NCI-H1417 treated with DMSO at 0.1 percent for 48 hours (cell line): ENCODE measurements around the gene VENTX.
"Not testable (repeated sequence)": the region's sequence is repeated elsewhere in the genome, so short reads cannot be mapped to it uniquely, and the experiment has no call there.

Experiments used
- DNase-seq: peaks from one replicate; lab custom pipeline; 2025; lab: John Stamatoyannopoulos, UW

VENTX gene

DNA sequence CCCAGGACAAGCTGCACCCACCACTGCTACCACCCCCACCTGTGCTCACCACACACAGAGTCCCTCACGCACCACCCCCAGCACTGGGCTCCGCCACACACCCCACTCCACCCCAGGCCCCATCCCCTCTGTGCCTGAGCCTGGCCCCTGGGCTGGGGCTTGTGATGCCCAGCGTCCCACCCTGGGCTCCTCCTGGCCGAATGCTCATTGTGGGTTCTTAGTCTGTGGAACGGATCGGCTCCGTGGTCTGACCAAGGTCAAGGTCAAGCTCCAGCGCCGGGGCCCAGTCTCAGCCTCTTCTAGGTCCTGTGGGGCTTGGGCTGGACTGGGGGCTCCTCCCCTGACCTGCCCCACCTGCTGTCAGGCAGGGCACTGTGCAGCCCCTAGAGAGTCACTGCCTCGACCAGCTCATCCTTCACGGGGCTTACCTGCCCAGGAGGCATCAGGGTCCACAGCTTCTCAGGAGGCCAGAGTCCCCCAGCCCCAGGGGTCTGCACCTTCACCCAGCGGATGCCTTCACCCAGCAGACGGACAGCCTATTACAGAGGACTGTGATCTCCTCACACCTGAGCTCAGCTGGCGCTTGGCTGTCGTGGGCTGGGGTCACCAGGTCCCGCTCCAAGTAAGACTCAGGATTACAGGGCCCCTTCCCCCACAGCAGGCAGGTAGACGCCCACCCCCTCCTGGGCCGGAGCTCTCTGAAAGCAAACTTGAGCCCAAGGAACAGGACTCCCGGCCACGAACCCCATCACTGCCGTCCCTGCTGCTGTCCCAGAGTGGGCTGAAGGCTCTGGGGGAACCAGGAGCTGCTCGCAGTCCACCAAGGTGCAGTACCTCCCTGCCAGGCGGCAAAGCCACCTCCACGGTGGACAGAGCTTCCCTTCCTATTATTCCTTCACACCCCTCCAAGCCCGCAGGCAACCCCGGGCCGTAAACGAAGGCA, 22.9 kb upstream of the VENTX start:
- no peak for DNase-seq

DNA sequence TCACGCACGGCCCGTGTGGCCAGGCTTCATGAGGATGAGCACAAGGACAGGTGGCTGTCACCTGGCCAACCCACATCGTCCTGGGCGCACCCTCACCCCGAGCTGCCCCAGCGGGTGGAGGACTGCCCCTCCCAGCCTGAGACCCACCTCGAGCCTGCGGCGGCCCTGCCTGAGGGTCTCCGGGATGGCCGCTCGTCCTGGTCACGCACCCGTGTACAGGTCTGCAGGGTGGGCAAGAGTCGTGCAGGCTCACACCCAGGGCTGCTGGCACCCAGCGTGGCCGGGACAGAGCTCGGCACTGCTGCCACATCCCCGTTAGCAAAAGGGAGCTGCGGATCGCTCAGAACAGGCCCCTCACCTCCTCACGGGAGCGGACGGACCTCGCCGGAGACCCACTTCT, 22.1 kb upstream of the VENTX start:
- no peak for DNase-seq

DNA sequence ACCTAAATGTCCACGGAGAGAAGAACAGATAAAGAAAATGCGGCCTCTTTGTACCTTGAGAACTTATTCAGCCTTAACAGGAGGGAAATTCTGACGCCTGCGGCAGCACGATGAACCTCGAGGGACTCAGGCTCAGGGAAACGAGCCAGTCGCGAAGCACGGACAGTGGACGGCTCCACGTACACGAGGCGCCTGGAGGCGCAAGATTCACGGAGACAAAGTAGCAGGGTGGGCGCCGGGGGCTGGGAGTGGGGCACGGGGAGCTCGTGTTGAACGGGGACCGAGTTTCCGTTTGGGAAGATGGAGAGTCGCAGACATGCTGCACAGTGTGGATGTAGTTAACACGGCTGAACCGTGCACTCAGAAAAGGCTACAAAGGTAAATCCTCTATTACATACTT, 20.9 kb upstream of the VENTX start:
- no peak for DNase-seq

DNA sequence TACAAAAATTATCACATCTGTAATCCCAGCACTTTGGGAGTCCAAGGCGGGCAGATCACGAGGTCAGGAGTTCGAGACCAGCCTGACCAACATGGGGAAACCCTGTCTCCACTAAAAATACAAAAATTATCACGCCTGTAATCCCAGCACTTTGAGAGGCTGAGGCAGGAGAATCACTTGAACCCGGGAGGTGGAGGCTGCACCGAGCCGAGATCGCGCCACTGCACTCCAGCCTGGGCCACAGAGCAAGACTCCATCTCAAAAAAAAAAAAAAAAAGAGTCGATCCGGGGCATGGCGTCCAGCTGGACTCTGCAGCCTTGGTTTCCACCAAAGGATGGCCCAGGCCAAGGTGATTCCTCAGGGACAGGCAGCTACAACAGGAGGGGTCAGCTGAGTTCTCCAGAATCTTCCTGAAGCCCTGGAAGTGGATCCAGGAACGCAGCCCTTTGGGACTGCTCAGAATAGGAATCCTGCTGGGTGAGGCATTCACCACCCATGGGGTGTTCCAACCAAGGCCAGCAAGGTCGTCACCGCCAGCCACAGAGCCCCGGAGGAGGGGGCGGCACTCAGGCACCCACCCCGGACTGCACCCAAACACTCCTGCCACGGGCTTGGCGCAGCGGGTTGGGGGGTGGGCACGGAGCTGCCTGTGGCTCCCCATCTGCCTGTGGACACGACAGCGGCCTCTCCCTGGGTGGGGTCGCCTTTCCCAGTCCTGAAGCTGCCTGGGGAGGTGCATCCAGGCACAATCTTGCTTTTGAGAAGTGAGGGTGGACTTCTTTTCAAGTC, 19.7 kb upstream of the VENTX start:
- no peak for DNase-seq

DNA sequence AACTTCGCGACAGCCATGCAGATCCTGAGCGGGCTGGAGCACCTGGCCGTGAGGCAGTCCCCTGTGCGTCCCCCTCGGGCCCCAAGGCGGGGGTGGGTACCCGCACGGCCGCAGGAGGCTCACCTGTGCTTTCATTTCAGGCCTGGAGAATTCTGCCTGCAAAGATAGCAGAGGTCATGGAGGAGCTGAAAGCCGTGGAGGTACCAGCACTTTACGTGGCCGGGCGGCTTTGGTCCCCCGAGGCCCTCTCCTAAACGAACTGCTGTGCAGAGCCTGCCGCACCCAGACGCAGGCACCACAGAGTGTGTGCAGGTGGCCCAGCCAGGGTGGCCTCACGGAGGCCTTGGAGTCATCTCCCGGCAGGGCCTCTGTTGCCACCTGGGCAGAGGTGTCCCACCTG, 18.8 kb upstream of the VENTX start:
- no peak for DNase-seq

DNA sequence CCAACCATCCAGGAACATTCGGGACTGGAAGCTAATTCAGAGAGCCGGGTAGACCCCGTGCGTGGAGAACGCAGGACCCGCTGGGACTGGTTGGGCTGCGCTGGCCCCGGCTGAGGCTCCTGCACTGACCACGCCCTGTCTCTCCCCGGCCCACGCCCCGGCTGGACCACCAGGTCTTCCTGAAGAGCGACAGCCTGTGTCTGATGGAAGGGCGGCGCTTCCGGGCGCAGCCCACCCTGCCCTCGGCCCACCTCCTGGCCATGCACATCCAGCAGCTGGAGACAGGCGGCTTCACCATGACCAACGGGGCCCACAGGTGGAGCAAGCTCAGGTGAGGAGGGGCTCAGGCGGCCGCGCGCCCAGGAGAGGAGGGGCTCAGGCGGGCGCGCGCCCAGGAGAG, 17.9 kb upstream of the VENTX start:
- no peak for DNase-seq

DNA sequence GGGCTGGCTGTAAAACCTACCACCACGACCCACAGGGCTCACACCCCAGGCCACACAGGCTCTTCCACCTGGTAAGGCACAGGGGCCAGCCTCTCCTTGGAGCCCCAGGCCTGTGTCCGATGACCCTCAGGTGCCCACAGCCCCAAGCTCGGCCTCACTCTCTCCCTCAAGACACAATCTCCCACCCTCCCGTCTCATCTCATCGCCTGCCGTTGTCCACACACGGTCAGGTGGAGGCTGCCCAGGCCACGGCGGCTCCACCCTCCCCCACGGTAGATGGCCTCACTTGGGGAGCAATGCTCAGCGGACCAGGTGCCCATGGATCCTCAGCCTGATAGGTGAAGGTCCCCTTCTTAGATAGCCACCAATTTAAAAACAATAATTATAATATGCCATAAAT, 16.3 kb upstream of the VENTX start:
- no peak for DNase-seq

DNA sequence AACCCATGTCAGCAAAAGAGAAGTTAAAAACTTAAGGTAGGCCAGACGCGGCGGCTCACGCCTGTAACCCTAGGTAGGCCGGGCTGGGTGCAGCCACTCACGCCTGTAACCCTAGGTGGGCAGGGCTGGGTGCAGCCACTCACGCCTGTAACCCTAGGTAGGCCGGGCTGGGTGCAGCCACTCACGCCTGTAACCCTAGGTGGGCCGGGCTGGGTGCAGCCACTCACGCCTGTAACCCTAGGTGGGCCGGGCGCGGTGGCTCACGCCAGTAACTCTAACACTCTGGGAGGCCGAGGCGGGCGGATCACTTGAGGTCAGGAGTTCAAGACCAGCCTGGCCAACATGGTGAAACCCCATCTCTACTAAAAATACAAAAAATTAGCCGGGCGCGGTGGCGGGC, 15.9 kb upstream of the VENTX start:
- DNase-seq, result not testable (repeated sequence)

DNA sequence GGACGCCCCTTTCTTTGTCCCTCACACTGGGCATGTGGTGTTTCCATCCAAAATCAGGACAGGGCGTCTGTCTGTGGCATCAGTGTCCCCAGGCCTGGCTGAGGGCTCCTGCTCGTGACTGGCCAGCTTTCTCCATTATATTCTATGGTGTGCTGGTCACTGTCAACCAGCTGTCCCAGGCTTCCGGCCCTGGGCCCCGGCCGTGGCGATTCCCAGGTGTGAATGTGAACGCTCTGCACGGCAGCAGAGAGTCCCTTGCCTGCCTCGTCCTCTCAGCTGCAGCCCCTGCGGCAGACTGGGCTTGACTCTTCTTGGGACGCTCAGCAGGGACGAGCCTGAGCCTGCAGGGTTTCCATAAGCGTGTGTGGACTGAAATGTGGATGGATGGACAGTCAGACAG, 13.6 kb upstream of the VENTX start:
- DNase-seq, result no peak

DNA sequence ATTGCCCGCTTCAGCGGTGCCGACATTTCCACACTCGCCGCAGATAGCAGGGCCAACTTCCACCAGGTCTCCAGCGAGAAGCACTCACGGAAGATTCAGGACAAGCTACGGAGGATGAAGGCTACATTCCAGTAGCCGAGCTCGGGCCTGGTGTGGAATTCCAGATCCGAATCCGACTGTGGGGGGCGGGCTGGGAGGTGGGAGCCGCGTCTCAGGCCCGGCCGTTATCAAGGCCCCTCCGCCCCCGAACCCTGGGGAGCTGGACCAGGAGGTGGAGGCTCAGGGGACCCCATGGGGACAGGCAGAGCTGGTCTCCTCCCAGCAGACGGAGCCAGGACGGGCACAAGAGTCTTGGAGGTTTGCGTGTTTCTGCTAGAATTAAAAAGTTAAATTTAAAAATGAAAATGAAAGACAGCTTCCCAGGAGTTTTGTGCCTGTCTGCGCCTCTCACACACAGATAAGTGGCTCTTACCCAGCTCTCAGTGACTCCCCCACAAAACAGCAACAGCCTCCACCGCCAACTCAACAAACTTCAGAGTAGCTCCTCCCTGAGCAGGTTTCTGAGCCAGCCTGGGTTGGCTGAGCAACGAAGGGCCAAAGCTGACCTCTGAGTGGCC, 12.8 kb upstream of the VENTX start:
- DNase-seq, result no peak

DNA sequence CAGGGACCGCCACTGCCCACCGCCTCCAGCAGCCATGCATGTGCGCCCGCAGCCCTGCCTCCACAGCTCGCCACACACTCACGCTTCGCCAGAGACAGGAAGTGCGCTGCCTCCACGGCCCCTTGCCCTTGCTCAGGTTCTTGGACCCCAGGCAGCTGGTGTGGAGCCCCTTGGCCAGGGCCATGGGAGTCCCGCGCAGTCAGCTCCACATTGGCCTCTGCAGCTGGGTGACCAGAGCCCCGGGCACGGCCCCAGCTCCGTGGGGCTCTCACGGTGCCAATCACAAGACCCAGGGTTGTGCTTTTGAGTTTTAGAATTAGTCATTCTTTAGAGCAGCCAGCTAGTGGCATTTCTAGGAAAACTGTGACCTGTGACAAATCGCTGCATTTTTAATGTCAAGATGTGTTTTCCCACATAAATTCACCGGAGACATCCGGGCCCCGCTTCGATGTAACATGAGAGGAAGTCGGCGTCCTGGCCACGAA, 11.9 kb upstream of the VENTX start:
- no peak for DNase-seq

DNA sequence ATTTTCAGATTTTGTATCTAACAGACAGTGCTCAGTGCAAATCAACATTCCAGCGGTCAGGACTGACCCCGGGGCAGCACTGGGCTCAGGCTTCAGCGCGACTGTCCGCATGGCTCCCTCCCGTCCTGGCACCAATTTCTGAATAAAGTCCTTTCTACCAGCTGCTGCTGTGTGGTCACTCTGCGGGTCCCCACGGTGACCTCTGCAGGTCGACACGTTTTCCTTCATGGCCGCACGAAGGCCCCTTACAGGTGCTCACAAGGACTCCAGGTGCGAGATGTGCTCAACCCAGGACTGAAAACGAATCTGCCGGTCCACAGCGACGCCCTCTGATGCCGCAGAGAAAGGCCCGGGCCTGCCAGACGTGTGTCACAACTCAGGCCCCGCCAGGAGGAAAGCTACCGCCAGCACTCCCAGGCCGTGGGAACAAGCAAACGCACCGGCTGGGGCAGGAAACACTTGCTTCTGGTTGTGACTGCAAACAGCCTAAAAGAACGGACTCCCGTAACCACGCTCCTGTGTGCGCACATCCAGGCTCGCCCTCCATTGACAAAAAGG, 11.3 kb upstream of the VENTX start:
- no peak for DNase-seq

DNA sequence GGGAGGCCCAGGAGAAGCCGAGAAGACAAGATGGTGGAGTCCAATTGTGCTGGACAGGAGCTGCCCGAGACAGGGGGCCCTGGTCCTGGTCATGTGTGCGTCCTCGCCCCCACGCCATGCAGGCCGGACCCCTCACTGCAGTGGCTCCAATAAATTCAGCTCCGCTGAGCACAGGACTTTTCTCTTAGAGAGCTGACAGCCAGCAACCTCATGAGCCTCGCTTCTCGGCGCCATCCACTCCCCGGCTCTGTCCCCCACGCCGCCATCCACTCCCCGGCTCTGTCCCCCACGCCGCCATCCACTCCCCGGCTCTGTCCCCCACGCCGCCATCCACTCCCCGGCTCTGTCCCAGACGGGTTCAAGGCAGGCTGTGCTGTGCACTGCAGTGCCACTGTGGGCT, 10.4 kb upstream of the VENTX start:
- DNase-seq, result no peak

DNA sequence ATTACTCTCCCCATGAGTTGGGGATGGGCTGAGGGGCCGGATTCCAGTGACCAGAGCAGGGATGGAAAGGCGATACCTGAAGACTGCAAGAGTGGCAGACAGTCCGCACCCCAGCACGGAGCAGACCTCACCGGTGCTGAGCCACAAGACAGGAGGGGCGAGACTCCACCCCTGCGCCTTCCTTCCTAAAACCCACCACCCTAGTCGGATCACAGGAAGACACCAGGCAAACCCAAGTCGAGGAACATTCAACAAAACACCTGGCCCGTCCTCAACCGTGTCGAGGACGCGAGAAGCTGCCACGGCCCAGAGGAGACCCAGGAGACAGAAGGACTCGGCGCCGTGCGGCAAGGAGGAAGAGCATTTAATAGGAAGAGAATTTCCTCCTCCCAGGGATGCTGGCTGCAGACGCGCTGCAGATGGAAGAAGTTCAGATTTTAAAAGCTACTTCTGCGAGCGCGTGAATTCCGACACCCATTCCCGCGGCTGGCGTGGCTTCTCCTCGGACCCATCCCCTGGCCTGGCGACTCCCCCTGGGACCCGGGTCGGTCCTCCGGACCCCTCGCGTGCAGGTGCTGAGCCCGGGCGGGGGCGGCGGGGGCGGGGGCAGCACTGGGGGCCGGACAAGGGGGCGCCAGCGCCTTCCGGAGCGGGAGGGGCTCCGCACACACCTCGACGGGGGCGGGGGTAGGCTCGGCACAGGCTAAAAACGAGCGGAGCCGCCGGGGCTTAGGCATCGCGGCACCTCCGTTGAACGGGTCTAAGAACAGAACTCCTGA, 8.2 kb upstream of the VENTX start:
- DNase-seq, result no peak

DNA sequence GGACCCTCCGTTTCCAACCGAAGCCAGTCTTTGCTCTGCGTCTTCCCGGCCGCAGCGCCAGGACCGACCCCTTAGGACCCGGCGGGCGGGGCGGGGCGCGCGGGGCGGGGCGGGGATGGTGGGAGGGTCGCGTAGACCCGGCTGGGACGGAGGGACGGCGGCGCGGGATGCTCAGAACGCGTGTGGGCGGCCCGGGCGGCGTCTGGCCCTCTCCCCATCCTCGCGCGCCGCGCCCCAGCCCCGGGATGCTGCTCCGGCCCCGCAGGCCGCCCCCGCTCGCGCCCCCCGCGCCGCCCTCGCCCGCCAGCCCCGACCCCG, 7.7 kb upstream of the VENTX start, which contains the start of gene UTF1:
Gene UTF1 (plus strand): TSS at position 174 of the 318 bp plus-strand sequence. CDS start 72 bp downstream, at position 246.
- no peak for DNase-seq

DNA sequence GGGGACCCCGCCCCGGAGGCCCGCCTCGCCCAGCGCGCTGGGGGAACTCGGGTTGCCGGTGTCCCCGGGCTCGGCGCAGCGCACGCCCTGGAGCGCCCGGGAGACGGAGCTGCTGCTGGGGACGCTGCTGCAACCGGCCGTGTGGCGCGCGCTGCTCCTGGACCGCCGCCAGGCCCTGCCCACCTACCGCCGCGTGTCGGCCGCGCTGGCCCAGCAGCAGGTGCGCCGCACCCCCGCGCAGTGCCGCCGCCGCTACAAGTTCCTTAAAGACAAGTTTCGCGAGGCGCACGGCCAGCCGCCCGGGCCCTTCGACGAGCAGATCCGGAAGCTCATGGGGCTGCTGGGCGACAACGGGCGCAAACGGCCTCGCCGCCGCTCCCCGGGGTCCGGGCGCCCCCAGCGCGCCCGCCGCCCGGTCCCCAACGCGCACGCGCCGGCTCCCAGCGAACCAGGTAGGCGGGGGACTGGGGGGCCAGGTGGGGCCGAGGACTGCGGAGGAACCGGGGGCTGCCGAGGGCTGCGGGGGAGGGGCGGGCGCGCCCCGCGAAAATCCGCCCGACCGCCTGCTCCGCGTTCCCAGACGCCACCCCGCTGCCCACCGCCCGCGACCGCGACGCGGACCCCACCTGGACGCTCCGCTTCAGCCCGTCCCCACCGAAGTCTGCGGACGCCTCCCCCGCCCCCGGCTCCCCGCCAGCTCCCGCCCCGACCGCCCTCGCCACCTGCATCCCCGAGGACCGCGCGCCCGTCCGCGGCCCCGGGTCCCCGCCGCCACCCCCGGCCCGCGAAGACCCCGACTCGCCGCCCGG, 7.1 kb upstream of the VENTX start:
- DNase-seq, result no peak

DNA sequence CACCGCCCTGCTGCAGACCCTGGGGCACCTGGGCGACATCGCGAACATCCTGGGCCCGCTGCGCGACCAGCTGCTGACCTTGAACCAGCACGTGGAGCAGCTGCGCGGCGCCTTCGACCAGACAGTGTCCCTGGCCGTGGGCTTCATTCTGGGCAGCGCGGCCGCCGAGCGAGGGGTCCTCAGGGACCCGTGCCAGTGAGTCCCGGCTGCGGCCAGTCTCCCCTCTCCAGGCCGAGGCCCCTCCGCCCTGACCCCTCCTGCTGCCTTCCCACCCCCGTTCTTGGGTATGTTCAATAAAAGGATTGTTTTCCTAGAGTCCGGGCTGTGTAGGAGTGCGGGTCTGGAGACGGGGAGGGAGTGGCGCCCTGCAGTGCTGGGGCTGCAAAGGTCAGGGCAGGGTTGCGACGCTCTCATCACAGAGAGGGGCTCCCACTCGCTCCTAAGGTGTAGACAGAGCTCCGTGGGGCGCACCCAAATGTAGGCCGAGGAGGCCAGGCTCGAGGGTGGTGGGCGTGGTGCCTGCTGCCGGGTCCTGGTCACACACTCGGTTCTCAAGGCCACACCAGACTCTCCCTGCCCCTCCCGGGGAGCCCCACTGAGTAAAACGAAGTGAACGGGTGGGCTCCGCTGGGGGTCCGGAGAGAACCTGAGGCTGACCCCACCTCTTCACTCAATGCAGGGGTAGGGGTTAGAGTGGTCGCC, 6.3 kb upstream of the VENTX start:
- no peak for DNase-seq

DNA sequence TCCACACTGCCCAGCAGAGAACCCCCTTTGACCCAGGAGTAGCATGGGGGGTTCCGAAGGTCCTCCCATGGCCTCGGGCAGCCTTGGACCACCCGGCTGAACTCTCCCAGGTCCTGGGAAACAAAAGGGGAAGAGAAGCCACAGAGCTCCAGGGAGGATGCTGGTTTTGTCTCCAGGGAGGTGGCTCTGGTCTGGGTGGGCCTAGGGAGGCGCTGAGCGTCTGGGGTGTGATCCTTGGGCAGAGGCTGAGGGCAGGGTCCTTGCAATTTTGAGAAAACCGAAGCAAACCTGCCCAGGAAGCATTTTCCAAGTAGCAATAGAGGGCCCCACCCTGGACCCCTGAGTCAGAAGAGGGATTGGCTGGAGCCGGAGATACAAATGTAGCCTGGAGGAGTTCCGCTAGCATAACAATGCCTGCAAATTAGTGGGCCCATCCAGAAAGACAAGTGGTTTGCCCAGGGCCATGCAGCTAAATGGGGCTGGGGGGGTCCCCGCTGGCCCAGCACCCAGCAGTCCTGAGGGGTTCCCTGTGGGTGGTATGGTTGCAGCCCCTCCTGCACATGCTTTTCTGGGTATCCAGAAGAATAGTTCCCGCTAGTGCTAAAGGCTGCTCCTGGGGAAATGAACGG, 5.6 kb upstream of the VENTX start:
- DNase-seq, result no peak

DNA sequence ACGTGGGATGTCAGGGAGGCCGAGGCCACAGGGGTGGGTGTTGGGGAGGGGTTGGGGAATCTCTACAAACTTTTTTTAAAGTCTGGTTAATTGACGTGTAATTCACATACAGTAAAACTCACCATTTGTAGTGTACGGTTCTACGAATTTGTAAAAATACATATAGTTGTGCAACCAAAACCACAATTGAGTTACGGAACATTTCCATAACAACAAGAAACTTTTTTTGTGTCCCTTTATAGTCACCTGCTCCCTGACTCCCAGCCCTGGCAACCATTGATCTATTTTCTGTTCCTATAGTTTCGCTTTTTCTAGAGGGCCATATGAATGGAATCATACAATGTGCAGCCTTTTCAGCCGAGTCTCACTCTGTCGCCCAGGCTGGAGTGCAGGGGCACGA, 2.9 kb upstream of the VENTX start:
- DNase-seq, result not testable (repeated sequence)
